Amniotic stem cell (primary cell): ENCODE measurements around the gene CERS2.
A peak's percentile ranks its signal among the peaks of the same experiment; 100 is the strongest.
"Not testable (repeated sequence)": the region's sequence is repeated elsewhere in the genome, so short reads cannot be mapped to it uniquely, and the experiment has no call there.

Experiments used
- DNase-seq: peaks from one replicate; lab custom pipeline; 2025; lab: John Stamatoyannopoulos, UW

CERS2 gene

GRCh38 chr1:150970808-150971582 lies 3.6 kb downstream of the CERS2 start:
- DNase-seq: no peak

DNA sequence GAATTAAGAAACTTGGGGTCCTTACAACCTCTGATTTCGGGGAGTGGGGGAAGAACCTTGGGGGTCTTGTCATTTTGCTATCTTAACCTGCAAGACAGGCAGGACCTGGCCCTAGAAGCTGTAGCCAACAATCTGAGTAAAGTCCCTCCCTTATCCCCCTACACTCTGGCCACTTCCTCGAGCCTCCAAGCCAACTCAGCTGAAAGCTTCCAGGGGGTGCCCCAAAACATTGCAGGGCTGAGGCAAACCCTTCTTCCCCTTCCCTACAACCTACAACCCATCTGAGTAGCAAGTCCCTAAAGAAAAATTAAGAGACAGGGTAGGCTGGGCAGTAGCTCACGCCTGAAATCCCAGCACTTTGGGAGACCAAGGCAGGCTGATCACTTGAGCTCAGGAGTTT lies 5.0 kb downstream of the CERS2 start:
- DNase-seq: no peak

GRCh38 chr1:150968491-150968890 lies 6.1 kb downstream of the CERS2 start:
- DNase-seq: no peak

DNA sequence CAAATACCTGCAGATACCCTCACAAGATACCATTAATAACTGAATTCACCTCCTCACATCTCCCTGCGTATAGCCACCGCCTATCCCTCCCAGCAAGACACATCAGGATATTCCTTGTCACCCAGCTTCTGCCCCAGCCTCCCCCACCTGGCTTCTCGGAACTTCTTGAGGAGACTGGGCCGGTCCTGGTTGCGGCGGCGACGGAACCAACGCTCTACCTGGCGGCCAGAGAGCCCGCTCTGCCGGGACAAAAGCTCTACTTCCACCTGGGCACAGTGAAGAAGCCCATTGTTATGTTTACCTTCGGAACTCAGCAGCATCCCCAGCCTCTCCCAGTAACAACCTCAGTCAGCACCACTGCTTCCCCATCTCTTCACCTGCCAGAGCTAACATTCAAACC lies 6.7 kb downstream of the CERS2 start:
- DNase-seq: no peak

DNA sequence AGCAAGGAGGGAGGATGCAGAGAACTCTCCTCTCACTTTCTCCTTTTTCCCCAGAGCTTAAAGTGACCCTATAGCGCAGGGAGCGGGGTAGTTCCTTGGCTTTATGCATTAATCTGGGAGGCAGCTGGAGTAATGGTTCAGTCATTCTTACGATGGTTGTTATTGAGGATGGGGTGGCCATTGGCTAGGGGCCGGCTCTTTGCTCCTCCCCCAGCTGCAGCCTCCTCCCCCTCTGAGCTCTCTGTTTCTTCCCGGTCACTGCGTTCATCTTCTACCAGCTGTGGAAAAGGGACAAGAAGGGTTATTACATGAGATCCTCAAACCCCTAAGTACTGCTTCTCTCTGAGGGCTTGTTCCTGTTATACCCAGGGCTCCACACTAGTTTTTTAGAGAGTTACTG lies 8.6 kb downstream of the CERS2 start:
- no peak for DNase-seq

DNA sequence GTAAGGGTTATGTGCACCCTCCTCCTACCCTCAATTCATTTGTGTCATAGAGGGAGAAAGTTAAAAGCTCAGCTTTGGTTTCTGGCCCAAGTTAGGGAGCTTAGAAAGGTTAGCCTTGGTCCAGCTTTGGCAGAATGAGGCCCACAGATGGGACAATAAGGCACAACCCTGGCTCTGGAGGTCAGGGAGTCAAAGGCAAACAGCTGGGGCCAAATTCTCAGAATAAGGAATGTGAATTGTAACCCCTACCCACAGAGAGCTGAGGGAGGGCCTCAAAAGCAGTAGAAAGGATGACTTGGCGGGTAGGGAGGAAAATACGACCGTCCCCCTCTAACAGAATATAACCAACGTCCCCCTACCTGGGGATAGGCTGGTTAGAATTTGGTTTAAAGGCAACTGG lies 9.0 kb downstream of the CERS2 start:
- no peak for DNase-seq

DNA sequence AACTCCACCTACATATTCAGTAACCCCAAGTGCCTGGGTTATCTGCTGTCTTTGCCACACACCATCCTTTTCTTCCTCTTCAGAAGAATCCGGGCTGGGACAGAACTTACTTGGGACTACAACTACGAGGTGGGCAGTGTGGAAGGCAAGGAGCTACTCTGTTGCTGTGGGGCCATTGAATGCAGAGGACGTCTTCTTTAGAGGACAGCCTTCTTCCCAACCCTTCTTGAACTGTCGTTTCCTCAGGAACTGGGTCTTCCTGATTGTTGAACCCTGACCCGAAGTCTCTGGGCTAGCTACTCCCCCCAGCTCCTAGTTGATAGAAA lies 10.5 kb downstream of the CERS2 start:
- no peak for DNase-seq

GRCh38 chr1:150963321-150964163 lies 11.1 kb downstream of the CERS2 start:
- no peak for DNase-seq

- no peak for DNase-seq
Measured at GRCh38 chr1:150961756-150962155, 12.9 kb downstream of the CERS2 start.

DNA sequence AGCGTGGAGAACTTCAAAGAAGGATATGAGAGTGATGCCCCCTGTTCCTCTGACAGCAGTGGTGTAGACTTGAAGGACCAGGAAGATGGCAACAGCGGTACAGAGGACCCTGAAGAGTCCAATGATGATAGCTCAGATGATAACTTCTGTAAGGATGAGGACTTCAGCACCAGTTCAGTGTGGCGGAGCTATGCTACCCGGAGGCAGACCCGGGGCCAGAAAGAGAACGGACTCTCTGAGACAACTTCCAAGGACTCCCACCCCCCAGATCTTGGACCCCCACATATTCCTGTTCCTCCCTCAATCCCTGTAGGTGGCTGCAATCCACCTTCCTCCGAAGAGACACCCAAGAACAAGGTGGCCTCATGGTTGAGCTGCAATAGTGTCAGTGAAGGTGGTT lies 14.0 kb downstream of the CERS2 start:
- DNase-seq: no peak

DNA sequence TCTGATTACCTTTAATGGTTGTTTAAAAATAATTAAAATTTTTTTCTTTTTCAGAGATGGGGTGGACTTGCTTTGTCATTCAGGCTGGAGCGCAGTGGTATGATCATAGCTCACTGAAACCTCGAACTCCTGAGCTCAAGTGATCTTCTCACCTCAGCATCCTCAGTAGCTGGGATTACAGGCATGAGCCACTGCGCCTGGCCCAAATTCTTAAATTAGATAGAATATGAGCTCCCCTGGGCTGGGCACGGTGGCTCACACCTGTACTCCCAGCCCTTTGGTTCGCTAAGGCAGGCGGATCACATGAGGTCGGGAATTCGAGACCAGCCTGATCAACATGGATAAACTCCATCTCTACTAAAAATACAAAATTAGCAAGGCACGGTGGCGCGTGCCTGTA lies 17.0 kb downstream of the CERS2 start:
- no peak for DNase-seq

DNA sequence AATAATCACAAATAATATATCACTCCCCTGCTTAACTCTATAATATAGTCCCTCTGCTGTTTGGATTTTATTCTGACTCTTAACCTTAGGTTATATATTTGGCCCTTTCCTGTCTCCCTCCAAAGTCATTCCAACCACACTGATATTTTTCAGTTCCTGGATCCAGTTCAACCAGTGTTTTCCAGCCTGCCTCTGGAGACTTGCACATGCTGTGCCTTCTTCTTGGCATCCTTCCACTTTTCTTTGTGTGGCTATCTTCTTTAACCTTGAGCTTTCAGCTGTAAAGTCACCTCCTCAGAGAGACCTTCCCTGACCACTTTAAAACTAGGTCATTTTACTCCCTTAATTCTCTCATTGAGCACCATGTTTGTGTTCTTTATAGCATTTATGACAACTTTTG lies 19.4 kb downstream of the CERS2 start:
- DNase-seq: no peak

GRCh38 chr1:150954708-150955107 lies 19.9 kb downstream of the CERS2 start:
- no peak for DNase-seq

GRCh38 chr1:150944856-150945255 lies 29.8 kb downstream of the CERS2 start:
- no peak for DNase-seq

GRCh38 chr1:150931773-150932172 lies 42.9 kb downstream of the CERS2 start:
- DNase-seq: no peak

- DNase-seq: not testable (repeated sequence)
Measured at GRCh38 chr1:150928775-150929174, 45.9 kb downstream of the CERS2 start.

GRCh38 chr1:150928286-150928685 lies 46.3 kb downstream of the CERS2 start:
- DNase-seq: no peak

DNA sequence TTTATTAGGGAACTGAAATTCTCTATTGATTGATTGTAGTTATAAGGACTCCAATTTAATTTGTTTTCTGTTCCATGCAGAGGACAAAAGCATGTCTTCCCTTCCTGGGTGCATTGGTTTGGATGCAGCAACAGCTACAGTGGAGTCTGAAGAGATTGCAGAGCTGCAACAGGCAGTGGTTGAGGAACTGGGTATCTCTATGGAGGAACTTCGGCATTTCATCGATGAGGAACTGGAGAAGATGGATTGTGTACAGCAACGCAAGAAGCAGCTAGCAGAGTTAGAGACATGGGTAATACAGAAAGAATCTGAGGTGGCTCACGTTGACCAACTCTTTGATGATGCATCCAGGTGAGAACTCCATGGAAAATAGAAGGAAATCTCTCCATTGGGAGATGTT lies 47.0 kb downstream of the CERS2 start:
- DNase-seq: no peak

- DNase-seq: peak; percentile 75
Measured at GRCh38 chr1:150926097-150926741, 48.4 kb downstream of the CERS2 start, which contains the start of gene SETDB1. TSS of gene SETDB1 (plus strand) at chr1:150926363. CDS start at chr1:150927715, 1,352 bp downstream.

GRCh38 chr1:150925080-150925479 lies 49.6 kb downstream of the CERS2 start:
- DNase-seq: no peak

DNA sequence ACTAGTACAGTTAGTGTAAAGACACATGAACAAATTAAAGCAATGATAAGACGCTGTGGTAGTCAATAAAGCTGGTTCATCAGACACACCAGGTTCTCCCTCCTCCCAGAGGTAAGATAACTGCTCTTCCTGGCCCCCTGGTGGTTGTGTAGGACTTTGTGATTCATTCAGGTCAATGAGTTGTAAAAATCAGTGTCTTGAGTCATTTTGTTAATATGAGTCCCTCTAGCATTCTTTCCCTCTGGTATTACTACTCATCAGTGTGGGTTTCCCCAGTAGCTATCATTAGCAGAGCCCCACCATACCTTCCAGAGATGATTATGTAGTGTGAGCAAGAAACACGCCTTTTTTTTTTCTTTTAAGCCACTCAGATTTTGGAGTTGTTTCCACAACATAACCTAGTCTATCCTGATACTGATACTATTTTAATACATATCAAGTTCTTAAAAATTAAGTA lies 52.1 kb downstream of the CERS2 start:
- DNase-seq: peak; percentile 69

DNA sequence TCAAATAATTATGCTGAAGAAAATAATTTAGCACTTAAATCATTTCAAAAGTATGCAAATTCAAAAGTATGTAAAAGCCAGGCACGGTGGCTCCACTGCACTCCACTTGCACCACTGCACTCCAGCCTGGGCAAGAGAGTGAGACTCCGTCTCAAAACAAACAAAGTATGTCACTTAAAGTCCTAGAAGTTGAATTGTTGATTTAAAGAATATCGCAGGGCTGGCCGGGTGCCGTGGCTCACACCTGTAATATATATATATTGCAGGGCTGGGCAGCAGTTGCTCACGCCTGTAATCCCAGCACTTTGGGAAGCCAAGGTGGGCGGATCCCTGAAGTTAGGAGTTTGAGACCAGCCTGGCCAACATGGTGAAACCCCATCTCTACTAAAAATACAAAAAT lies 57.2 kb downstream of the CERS2 start:
- DNase-seq: no peak
